ENCODE measurements around the gene PEX14. TPM values are rescaled to one million over a fixed set of nuclear protein-coding genes. Genes with fewer than 3 reads are reported as not detected.
"Not testable (repeated sequence)": the region's sequence is repeated elsewhere in the genome, so short reads cannot be mapped to it uniquely, and the experiment has no call there.

The PEX14 gene
- total RNA-seq, 2 donors from 2014 or later, result 19.5 to 29.3 TPM

GRCh38 chr1:10467078-10467477 is 7.7 kb upstream of the PEX14 start:
- H3K27ac ChIP-seq, result no peak overlapping the region
- intact Hi-C loops (cut with DNase I), result no loop called here
- DNase-seq, result no peak
- TF ChIP-seq, protein P1, sequence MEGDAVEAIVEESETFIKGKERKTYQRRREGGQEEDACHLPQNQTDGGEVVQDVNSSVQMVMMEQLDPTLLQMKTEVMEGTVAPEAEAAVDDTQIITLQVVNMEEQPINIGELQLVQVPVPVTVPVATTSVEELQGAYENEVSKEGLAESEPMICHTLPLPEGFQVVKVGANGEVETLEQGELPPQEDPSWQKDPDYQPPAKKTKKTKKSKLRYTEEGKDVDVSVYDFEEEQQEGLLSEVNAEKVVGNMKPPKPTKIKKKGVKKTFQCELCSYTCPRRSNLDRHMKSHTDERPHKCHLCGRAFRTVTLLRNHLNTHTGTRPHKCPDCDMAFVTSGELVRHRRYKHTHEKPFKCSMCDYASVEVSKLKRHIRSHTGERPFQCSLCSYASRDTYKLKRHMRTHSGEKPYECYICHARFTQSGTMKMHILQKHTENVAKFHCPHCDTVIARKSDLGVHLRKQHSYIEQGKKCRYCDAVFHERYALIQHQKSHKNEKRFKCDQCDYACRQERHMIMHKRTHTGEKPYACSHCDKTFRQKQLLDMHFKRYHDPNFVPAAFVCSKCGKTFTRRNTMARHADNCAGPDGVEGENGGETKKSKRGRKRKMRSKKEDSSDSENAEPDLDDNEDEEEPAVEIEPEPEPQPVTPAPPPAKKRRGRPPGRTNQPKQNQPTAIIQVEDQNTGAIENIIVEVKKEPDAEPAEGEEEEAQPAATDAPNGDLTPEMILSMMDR (IDR thresholded peaks at IDR 0.05), result no peak
- H3K4me1 ChIP-seq, result peaks cover 6% of the 10 kb centered on the region
- no peaks in the 10 kb centered on the region for H3K27me3 ChIP-seq
- H3K36me3 ChIP-seq, result peaks cover 6% of the 10 kb centered on the region
- H3K9ac ChIP-seq (ENCODE audit: low read depth in 2 of 2, low read length in 2 of 2), result no peak overlapping the region
- H3K9me3 ChIP-seq, result no peaks in the 10 kb centered on the region
- H3K4me3 ChIP-seq, result no peak overlapping the region

DNA sequence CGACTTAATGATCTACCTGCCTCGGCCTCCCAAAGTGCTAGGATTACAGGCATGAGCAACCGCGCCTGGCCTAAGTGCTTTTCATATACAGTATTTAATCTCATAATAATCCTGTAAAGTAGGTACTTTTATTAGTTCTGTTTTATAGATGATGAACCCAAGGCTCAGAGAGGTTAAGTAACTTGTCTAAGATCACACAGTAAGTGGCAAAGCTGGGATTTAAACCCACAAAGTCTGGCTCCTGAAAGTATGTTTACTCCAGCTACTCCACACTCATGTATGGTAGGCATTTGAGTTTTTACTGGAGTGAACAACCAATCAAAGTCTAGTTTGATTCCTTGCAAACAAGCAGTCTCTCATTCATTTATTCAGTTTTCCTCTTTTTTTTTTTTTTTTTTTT is 4.7 kb upstream of the PEX14 start:
- Histone ChIP-seq H3K9me3 (no peaks in the 10 kb centered on the region), H3K27me3 (no peaks in the 10 kb centered on the region), H3K36me3 (no peaks in the 10 kb centered on the region), H3K4me1 (peaks cover 6% of the 10 kb centered on the region), H3K9ac (ENCODE audit: low read depth in 2 of 2, low read length in 2 of 2) (no peak overlapping the region), H3K4me3 (no peak overlapping the region), H3K27ac (no peak overlapping the region)
- TF ChIP-seq, protein P1 (IDR thresholded peaks at IDR 0.05), result no peak
- DNase-seq, result no peak
- intact Hi-C loops (cut with DNase I), result no loop called here

DNA sequence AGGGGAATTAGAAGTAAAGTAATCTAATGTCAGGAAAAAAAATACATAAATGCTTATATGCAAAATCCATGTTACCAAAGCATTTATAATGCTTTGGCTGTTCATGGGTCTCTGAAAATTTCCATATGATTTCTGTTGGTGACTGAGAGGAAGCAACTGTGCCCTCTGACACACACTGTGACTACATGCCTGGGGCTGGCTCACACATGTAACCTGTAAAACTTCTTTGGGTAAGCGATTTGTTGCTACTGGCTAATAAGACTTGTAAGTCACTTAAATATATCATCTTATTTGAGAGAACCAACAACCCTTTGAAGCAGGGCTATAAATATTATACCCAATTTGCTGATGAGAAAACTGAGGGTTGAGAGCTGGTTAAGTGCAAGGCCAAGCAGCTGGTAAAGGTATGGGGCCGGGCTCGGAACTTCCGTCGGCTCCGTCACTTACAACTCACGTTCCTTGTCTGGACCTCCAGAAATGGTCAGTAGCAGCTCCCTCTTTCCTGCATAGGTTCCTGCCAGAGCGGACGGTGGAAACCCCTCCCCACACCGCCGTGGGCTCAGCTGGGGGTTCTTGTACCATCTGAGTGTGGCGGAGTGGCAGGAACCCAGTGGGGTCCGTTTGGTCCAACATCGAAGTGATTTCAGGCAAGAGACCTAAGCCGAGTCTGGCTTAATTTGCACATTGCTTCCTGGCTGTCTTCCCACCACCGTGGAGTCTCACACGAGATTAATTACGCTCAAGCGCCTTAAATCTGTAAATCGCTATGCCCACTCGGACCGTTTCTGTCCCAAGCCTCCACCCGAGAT is 3.1 kb upstream of the PEX14 start:
- Histone ChIP-seq H3K36me3 (no peaks in the 10 kb centered on the region), H3K27ac (peak overlapping the region; percentile 31), H3K9me3 (no peaks in the 10 kb centered on the region), H3K4me1 (peaks cover 12% of the 10 kb centered on the region), H3K4me3 (peak overlapping the region; percentile 79), H3K27me3 (no peaks in the 10 kb centered on the region), H3K9ac (ENCODE audit: low read depth in 2 of 2, low read length in 2 of 2) (peak overlapping the region; percentile 66 to 83)
- DNase-seq, result no peak
- intact Hi-C loops (cut with DNase I), result no loop called here
- TF ChIP-seq, protein P1 (IDR thresholded peaks at IDR 0.05), result no peak

- DNase-seq, result peak; percentile 96
- Histone ChIP-seq H3K4me1 (peaks cover 12% of the 10 kb centered on the region), H3K9me3 (no peaks in the 10 kb centered on the region), H3K4me3 (peak within 1 kb of the TSS; percentile 79), H3K27me3 (no peaks in the 10 kb centered on the region), H3K27ac (peak within 1 kb of the TSS; percentile 31), H3K36me3 (no peaks in the 10 kb centered on the region), H3K9ac (ENCODE audit: low read depth in 2 of 2, low read length in 2 of 2) (peak within 1 kb of the TSS; percentile 66 to 83)
- intact Hi-C loops (cut with DNase I), result no loop called here
- TF ChIP-seq, protein P1 (IDR thresholded peaks at IDR 0.05), result no peak
These were observed 2.3 kb upstream of the PEX14 start, which contains the start of gene DFFA for GRCh38 chr1:10472220-10473144. TSS of gene DFFA (minus strand) at chr1:10472529. CDS start at chr1:10472458, 71 bp downstream.

DNA sequence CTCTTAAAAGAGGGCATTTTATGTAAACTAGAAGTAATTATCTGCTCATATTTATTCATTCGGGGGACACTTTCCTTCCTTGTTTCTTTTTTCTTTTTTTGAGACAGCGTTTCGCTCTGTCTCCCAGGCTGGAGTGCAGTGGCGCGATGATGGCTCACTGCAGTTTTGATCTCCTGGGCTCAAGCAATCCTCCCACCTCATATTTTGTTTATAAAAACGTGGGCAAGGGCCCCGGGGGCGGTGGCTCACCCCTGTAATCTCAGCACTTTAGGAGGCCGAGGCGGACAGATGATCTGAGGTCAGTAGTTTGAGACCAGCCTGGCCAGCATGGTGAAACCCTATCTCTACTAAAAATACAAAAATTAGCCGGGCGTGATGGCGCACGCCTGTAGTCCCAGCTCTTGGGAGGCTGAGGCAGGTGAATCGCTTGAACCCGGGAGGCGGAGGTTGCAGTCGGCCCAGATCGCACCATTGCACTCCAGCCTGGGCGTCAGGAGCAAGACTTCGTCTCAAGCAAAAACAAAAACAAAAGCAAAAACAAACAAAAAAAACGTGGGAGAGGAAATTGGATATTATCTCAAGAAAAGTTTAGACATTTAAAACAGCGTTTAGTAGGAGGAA is 1.5 kb upstream of the PEX14 start:
- TF ChIP-seq, protein P1 (IDR thresholded peaks at IDR 0.05), result no peak
- H3K9me3 ChIP-seq, result no peaks in the 10 kb centered on the region
- H3K27ac ChIP-seq, result no peak overlapping the region
- H3K4me1 ChIP-seq, result peaks cover 12% of the 10 kb centered on the region
- H3K9ac ChIP-seq (ENCODE audit: low read depth in 2 of 2, low read length in 2 of 2), result no peak overlapping the region
- no peak for DNase-seq
- H3K27me3 ChIP-seq, result no peaks in the 10 kb centered on the region
- H3K4me3 ChIP-seq, result no peak overlapping the region
- intact Hi-C loops (cut with DNase I), result no loop called here
- H3K36me3 ChIP-seq, result no peaks in the 10 kb centered on the region

GRCh38 chr1:10474309-10474612 is 489 bp upstream of the PEX14 start:
- peak overlapping the region; percentile 86 for H3K4me3 ChIP-seq
- H3K27ac ChIP-seq, result peak overlapping the region; percentile 73
- DNase-seq; H3K27me3 ChIP-seq; H3K9me3 ChIP-seq; intact Hi-C loops (cut with DNase I); H3K36me3 ChIP-seq; H3K9ac ChIP-seq (ENCODE audit: low read depth in 2 of 2, low read length in 2 of 2): not testable (repeated sequence)
- peaks cover 12% of the 10 kb centered on the region for H3K4me1 ChIP-seq

Measured in colonic mucosa (tissue), 4 donors.